ENCODE results near the gene RHBDL1.
A peak's percentile ranks its signal among the peaks of the same experiment; 100 is the strongest.

The RHBDL1 gene

GRCh38 chr16:704552-705380 lies 29.3 kb downstream of the RHBDL1 start:
- DNase-seq: no peak

GRCh38 chr16:705431-706188 lies 30.1 kb downstream of the RHBDL1 start, which contains the start of gene FBXL16:
Gene FBXL16, minus strand, starts transcription at chr16:705801. Its CDS starts 8,396 bp downstream, at chr16:697405.
- peak in 38 of 51 donors; percentile 9 to 82 (median 48) for DNase-seq

- DNase-seq: peak in 1 of 51 donors; percentile 65
Measured at GRCh38 chr16:706189-707061, 31.0 kb downstream of the RHBDL1 start.

GRCh38 chr16:707062-707538 lies 31.6 kb downstream of the RHBDL1 start:
- no peak for DNase-seq

GRCh38 chr16:708019-708418 lies 32.5 kb downstream of the RHBDL1 start:
- DNase-seq: no peak

- DNase-seq: no peak
Measured at GRCh38 chr16:708959-709358, 33.5 kb downstream of the RHBDL1 start.

GRCh38 chr16:709566-710499 lies 34.4 kb downstream of the RHBDL1 start:
- DNase-seq: peak in 47 of 51 donors; percentile 16 to 93 (median 79)

- DNase-seq: peak in 1 of 51 donors; percentile 18
Measured at GRCh38 chr16:710500-711075, 35.1 kb downstream of the RHBDL1 start.

GRCh38 chr16:711084-711483 lies 35.6 kb downstream of the RHBDL1 start:
- no peak for DNase-seq

- DNase-seq: peak in 48 of 51 donors; percentile 19 to 87 (median 60)
Measured at GRCh38 chr16:711548-712320, 36.3 kb downstream of the RHBDL1 start.

- DNase-seq: peak in 3 of 51 donors; percentile 8 to 33 (median 29)
Measured at GRCh38 chr16:712740-713250, 37.3 kb downstream of the RHBDL1 start.

- DNase-seq: no peak
Measured at GRCh38 chr16:714079-714478, 38.6 kb downstream of the RHBDL1 start.

- DNase-seq: peak in 50 of 51 donors; percentile 41 to 96 (median 85)
Measured at GRCh38 chr16:714558-715476, 39.3 kb downstream of the RHBDL1 start, which contains the start of gene METRN. Gene METRN, plus strand, starts transcription at chr16:715118. Its CDS starts 172 bp downstream, at chr16:715290.

- DNase-seq: peak in 10 of 51 donors; percentile 32 to 68 (median 54)
Measured at GRCh38 chr16:715477-716199, 40.2 kb downstream of the RHBDL1 start.

- peak; percentile 35 to 96 (median 85) for DNase-seq
Measured at GRCh38 chr16:716200-716568, 40.7 kb downstream of the RHBDL1 start.

- no peak for DNase-seq
Measured at GRCh38 chr16:716768-717325, 41.4 kb downstream of the RHBDL1 start.

All from hypothalamus (tissue), 51 donors.